Stimulated activated CD8-positive, alpha-beta memory T cell treated with anti-CD3 and anti-CD28 coated beads, Interleukin-15, amount 100 ng/mL, for 24 hours (primary cell): ENCODE results near the gene CLCN6.
A peak's percentile ranks its signal among the peaks of the same experiment; 100 is the strongest.
"Not testable (repeated sequence)": the region's sequence is repeated elsewhere in the genome, so short reads cannot be mapped to it uniquely, and the experiment has no call there.

Source experiments
- DNase-seq: peaks from one replicate; pipeline ENCODE4 v3.0.0-alpha.2; 2020; ENCODE audit warnings: low read depth

The CLCN6 gene

GRCh38 chr1:11795238-11795890 lies 10.6 kb upstream of the CLCN6 start:
- no peak for DNase-seq

DNA sequence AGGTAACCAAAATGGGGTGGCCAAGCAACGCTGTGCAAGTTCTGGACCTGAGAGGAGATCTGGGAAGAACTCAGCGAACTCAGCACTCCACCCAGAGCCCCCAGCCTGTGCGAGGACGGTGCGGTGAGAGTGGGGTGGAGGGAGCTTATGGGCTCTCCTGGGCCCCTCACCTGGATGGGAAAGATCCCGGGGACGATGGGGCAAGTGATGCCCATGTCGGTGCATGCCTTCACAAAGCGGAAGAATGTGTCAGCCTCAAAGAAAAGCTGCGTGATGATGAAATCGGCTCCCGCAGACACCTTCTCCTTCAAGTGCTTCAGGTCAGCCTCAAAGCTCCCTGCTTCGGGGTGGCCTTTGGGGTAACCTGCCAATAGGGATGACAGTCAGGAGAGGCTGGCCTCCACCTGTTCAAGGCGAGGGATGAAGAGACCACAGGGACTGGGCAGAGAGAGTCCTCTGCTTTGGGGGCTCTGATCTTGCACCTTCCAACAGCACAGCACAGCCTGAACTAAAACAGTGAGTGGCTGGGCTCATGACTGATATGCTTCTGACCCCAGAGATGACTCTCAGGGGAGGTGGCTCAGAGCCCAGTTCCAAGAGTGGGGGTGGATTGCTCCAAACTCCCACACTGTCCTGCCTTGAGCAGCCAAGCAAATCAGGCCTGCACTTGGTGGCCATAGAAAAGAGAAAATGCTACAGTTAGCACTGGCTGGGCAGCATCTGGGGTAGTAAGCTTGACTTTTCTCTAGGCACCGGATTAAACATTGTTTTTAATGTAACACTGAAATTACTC lies 9.8 kb upstream of the CLCN6 start:
- no peak for DNase-seq

DNA sequence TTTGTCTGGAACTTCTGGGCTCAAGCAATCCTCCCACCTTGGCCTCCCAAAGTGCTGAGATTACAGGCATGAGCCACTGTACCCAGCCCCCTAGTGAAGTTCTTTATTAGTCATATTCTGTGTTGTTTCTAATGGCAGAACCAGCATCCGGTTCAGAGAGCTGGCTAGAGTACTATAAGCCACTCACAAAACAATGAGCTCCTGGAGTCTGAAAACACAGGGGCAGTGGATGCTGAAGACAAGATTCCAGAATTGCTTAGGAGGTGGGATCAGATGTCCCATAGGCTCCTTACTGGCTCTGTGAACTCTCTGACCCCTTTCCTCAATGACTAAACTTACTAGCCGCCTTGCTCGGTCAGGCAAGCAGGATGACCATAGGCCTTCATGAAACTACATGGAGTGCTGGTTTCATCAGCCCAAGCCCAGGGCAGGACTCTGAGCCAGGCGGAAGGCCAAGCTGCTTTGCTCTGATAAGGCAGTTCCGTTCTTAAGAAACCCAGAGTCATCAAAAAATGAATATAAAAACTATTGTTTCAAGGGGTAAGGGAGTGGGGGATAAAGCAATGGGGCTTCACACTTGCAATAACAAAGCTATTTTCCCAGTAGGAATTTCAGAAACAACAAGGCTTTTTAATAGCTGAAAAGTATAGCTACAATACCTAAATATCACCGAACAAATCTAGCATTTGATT lies 8.3 kb upstream of the CLCN6 start:
- DNase-seq: no peak

- no peak for DNase-seq
Measured at GRCh38 chr1:11799099-11799498, 6.9 kb upstream of the CLCN6 start.

GRCh38 chr1:11799896-11800295 lies 6.1 kb upstream of the CLCN6 start:
- DNase-seq: no peak

DNA sequence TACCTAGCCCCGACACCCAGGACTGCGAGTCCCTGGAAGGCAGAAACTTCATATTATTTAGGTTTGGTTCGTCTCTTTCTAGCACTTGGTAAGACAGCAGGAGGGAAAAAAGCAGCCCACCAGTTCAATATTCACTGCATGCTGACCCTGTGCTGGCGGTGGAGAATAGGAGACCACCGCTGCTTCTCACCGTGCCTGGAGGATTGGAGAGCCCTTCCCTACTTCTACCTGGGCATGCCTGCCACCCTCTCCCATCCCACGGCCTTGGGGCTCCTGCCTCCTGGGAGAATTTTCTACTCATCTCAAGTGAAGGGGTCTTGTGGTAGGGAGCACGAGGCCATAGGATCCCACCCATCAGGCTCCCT lies 5.6 kb upstream of the CLCN6 start:
- no peak for DNase-seq

- DNase-seq: no peak
Measured at GRCh38 chr1:11800756-11801433, 5.1 kb upstream of the CLCN6 start.

GRCh38 chr1:11802616-11802972 lies 3.4 kb upstream of the CLCN6 start:
- no peak for DNase-seq

DNA sequence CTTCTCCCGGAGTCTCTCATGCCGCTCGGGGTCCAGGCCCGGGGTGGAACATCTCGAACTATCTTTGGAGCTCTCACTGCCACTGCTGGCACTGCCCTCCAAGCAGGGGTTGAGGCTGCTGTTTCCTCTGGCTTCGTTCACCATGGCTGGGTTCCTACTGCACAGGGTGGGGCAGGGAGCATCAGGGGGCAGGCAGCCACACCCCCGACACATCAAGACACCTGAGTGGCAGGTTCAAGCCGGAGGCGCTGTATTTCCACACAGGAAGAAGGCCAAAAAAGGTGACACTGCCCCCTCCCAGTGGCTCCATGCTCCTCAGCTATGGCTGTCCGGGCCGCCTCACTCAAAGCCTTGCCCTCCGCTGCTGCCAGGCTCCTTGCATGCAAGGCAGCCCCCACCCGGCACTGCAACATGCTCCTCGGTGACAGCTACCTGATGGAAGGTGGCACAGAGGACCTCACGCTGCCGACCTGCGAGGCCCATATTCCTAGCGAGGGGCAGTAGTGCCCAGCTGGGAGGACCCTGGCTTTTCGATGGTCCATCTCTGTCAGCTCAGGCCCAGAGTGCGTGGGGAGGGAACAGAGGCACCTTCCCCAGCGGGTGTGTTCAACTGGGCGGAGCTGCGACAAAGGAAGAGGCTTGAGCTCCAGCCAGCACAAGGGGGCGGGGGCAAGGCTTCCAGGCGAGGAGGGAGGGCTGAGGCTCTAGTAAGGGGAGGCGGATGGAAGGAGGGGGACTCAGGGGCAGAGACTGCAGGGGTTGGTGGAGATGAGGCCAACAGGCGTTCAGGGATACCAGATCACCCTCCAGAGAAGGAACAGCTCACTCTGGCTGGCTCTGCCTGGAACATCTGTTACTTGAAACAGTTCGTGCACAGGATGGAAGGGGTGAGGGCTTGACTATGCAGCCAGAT lies 2.8 kb upstream of the CLCN6 start:
- DNase-seq: peak; percentile 27

DNA sequence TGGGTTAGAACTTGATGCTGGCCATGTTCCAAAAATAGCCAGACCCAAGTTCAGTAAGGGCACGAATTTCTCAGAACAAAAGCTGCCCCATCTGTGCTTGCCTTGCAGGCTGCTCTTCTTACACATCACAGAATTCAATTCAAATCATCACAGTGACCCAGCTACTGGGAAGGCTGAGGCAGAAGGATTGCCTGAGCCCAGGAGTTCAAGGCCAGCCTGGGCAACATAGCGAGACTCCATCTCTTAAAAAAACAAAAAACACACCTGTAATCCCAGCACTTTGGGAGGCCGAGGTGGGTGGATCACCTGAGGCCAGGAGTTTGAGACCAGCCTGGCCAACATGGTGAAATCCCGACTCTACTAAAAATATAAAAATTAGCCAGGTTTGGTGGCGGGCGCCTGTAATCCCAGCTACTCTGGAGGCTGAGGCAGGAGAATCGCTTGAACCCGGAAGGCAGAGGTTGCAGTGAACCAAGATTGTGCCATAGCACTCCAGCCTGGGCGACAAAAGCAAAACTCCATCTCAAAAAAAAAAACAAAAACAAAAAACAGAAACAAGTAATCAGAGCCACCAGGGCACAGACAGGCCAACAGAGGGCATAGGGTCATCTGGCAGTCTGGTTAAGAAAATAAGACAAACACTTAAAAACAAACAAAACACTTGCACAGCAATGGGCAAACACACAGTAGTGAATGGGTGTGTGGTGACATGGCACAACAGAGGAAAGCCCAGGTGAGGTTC lies 1.9 kb upstream of the CLCN6 start:
- DNase-seq: not testable (repeated sequence)

- no peak for DNase-seq
Measured at GRCh38 chr1:11804666-11805421, 1.1 kb upstream of the CLCN6 start.

DNA sequence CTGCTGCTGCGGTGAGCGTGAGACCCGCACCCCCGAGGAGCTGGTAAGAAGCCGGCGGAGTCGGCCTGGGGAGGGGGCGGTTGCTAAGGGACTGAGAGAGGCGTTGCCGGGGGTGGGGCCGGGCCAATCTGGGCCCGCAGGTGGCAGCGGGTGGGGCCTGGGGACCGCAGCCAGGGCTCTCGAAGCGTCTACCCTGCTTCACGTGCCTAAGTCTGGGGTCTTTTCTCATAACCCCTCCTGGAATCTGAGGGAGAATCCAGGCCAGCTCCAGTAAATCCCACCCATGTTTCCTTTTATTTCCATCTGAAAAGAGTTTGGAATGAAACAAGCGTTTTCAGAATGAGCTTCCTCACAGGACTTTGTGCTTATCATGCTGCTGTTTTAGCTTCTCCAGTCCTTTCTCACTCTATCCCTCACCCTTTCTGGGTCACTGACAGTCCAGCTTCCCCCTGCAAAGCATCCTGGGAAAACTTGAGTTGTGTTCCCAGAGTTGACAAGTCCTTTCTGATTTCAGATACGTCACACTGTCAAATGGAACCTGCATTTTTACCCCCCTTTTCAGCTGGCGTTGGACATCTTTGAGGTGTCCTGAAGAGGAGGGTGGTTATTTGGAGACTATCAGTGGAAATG lies 431 bp downstream of the CLCN6 start:
- DNase-seq: no peak

DNA sequence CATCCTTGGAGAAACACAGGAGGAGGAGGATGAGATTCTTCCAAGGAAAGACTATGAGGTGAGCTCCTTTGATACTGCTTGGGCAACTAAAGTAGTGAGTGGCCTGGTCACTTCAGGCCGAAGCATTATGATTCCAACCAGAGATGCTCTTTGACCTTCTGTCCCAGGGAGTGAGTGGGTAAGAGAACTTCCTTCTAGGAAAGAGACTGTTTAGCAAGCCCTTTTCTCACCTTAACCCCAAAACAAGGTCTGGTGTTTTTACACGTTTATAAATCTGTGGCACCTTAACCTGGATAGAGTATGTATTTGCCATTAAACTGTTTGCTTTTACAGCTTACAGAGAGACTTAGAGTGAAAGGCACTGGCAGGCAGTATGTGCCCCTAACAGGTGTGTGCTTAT lies 1.1 kb downstream of the CLCN6 start:
- DNase-seq: no peak

GRCh38 chr1:11813021-11813420 lies 7.0 kb downstream of the CLCN6 start:
- DNase-seq: no peak

GRCh38 chr1:11817192-11817591 lies 11.2 kb downstream of the CLCN6 start:
- no peak for DNase-seq

DNA sequence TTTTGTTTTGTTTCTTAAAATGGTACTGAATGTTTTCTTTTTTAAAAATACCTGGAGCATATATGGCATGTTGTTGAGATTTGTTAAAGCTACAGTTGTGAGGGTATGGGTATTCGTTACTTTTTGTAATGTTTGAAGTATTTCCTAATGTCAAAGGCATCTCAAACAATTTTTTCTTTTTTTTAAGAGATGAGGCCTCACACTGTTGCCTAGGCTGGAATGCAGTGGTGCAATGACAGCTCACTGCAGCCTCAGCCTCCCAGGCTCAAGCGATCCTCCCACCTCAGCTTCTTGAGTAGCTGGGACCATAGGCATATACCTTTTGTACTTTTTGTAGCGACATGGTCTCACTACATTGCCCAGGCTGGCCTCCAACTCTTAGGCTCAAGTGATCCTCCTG lies 16.1 kb downstream of the CLCN6 start:
- no peak for DNase-seq

GRCh38 chr1:11823366-11824137 lies 17.6 kb downstream of the CLCN6 start:
- DNase-seq: no peak

GRCh38 chr1:11825131-11825530 lies 19.1 kb downstream of the CLCN6 start:
- DNase-seq: no peak

DNA sequence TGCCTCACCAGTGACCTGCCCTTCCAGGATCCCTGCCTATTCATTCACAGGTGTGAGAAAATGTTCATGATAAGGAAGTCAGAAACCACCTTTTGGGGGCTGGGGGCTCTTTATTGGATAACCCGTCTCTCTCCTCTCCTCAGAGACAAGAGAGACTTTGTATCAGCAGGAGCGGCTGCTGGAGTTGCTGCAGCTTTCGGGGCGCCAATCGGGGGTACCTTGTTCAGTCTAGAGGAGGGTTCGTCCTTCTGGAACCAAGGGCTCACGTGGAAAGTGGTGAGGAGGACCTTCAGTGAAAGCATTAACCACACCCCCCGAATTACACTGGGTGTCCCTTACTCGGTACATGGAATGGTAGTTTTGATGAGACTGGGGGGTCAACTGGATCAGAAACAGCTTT lies 21.0 kb downstream of the CLCN6 start:
- no peak for DNase-seq
